K562 (cell line): Measurements from ENCODE around the gene LRP2. TPM values are rescaled to one million over a fixed set of nuclear protein-coding genes. Genes with fewer than 3 reads are reported as not detected.

Experiments used
- ARID2 ChIP-seq: fragments of 450-650 bp; IDR thresholded peaks from 2 replicates; pipeline ENCODE4 v1.6.1; 2017; ENCODE audit warnings: antibody characterized with exemption, mild to moderate bottlenecking
- BCLAF1 ChIP-seq, 2 experiments: fragments of 450-650 bp in 1 of 2; IDR thresholded peaks; 2 replicates each; pipeline ENCODE4 v1.6.1; 2011 to 2017; ENCODE audit warnings: low read depth in 2 of 2, antibody characterized with exemption in 1 of 2, borderline replicate concordance in 1 of 2, low read length in 1 of 2, mild to moderate bottlenecking in 1 of 2, mixed read lengths in 1 of 2; ENCODE audit not compliant: control insufficient read depth in 1 of 2
- CBX8 ChIP-seq: fragments of 200-600 bp; sonication (generic); IDR thresholded peaks from 2 replicates; pipeline ENCODE4 v1.6.1; 2012; ENCODE audit warnings: borderline replicate concordance, mixed run types, low read depth, mild to moderate bottlenecking, moderate library complexity, mixed read lengths, low read length, control low read depth, inconsistent platforms; ENCODE audit not compliant: poor library complexity, severe bottlenecking; ENCODE audit errors: extremely low read depth
- CEBPB ChIP-seq: fragments of 450-650 bp; IDR thresholded peaks from 2 replicates; pipeline ENCODE4 v1.6.1; 2016; ENCODE audit warnings: missing genetic modification characterization, missing compliant biosample characterization
- CHD7 ChIP-seq: fragments of 200-600 bp; sonication (generic); IDR thresholded peaks from one replicate; pipeline ENCODE4 v1.6.1; 2012; ENCODE audit warnings: mild to moderate bottlenecking, low read depth, low read length, inconsistent platforms
- ETV6 ChIP-seq, 3 experiments: fragments of 150-350 bp in 1 of 3; sonication (generic) in 1 of 3; formaldehyde crosslinking in 1 of 3; IDR thresholded peaks; 2 replicates each; pipeline versions ENCODE4 v1.6.1 to v1.8.0; 2014 to 2022; ENCODE audit warnings: borderline replicate concordance in 2 of 3, low read depth in 2 of 3, antibody characterized with exemption in 1 of 3, low read length in 1 of 3, mild to moderate bottlenecking in 1 of 3, missing genetic modification reagents in 1 of 3
- LARP7 ChIP-seq: fragments of 450-650 bp; IDR thresholded peaks from 2 replicates; pipeline ENCODE4 v1.6.1; 2016
- PHB ChIP-seq: fragments of 250-450 bp; sonication (Bioruptor Pico); IDR thresholded peaks from 2 replicates; pipeline ENCODE4 v1.5.0; 2021
- RUNX1 ChIP-seq: sonication (generic); IDR thresholded peaks from 2 replicates; pipeline ENCODE4 v1.6.1; 2016; ENCODE audit warnings: antibody characterized with exemption, low read depth
- ZNF347 ChIP-seq: fragments of 450-650 bp; formaldehyde crosslinking; IDR thresholded peaks from 2 replicates; pipeline ENCODE4 v1.4.0; 2020; ENCODE audit warnings: low read depth, mild to moderate bottlenecking, moderate library complexity
- ZNF436 ChIP-seq: fragments of 250-450, 450-650 bp; sonication (Bioruptor Pico); formaldehyde crosslinking; IDR thresholded peaks from 2 replicates; pipeline ENCODE4 v1.7.0; 2020; ENCODE audit warnings: mild to moderate bottlenecking
- ZNF511 ChIP-seq: sonication (generic); formaldehyde crosslinking; IDR thresholded peaks from 2 replicates; pipeline ENCODE4 v1.8.0; 2022; ENCODE audit warnings: mild to moderate bottlenecking, missing genetic modification reagents
- polyA plus RNA-seq, 8 experiments: library from polyadenylated mRNA; depleted of rRNA in 4 of 8; stranded (reverse) in 5 of 8; unstranded in 3 of 8; fragments of >200 nt; fragmentation: Nextera tagmentation in 2 of 8; fragmentation: Illumina TruSeq in 1 of 8; extraction: Ambion mirVana in 2 of 8; extraction: Trizol in 1 of 8; gene quantifications; 2 replicates each; pipeline versions ENCODE4 v1.2.1 to v1.2.3, GENCODE V29; 2011 to 2014; ENCODE audit warnings: inconsistent platforms in 1 of 8, missing spikeins in 1 of 8
- total RNA-seq, 7 experiments: library from RNA; depleted of rRNA in 6 of 7; stranded (reverse); fragments of >200 nt in 6 of 7; fragmentation: Illumina TruSeq in 2 of 7; extraction: Trizol in 2 of 7; gene quantifications; 2 replicates each; pipeline versions ENCODE4 v1.2.1 to v1.2.3, GENCODE V29; 2011 to 2021; ENCODE audit warnings: low replicate concordance in 1 of 7

The LRP2 gene
- total and polyA plus RNA-seq, 9 of the 15 experiments (the other 6 are each of a cell fraction or from before 2014, with no cell fraction given): 0.04 to 0.18 (median 0.11) TPM; not detected in 1

GRCh38 chr2:169129703-169130243 lies 232.6 kb downstream of the LRP2 start (continued):
- TF ChIP-seq BCLAF1 (IDR thresholded peaks at IDR 0.05; ENCODE audit: borderline replicate concordance in 1 of 2, control insufficient read depth in 1 of 2, low read depth in 2 of 2, low read length in 1 of 2) (no peak), PHB (no peak), LARP7 (no peak), ARID2 (no peak), ETV6 (IDR thresholded peaks at IDR 0.05; ENCODE audit: borderline replicate concordance in 1 of 2, low read depth in 2 of 2, low read length in 1 of 2) (no peak), ETV6 (CRISPR knock-in tag; IDR thresholded peaks at IDR 0.05; ENCODE audit: borderline replicate concordance) (no peak), ZNF347 (CRISPR knock-in tag) (no peak), CBX8 (no peak), ZNF511 (CRISPR knock-in tag) (no peak), CEBPB (tag) (peak; percentile 80), RUNX1 (no peak), ZNF436 (CRISPR knock-in tag) (no peak), CHD7 (no peak)
